AG09319 (cell line): ENCODE data around the gene CHRNB1.

ENCODE experiments used
- DNase-seq: peaks from one replicate; pipeline ENCODE4 v3.0.0-alpha.2; 2010; ENCODE audit warnings: low read depth; ENCODE audit errors: extremely low read depth
- CTCF ChIP-seq: IDR thresholded peaks from 2 replicates; pipeline ENCODE4 v1.5.1; 2011; ENCODE audit warnings: low read depth, mild to moderate bottlenecking, inconsistent platforms, low read length, moderate library complexity

Gene CHRNB1

GRCh38 chr17:7445619-7445968, 733 bp downstream of the CHRNB1 start:
- DNase-seq = no peak
- TF ChIP-seq CTCF = no peak

GRCh38 chr17:7448461-7448860, 3.6 kb downstream of the CHRNB1 start:
- no peak for TF ChIP-seq CTCF
- no peak for DNase-seq

- DNase-seq = no peak
- no peak for TF ChIP-seq CTCF
Measured at GRCh38 chr17:7459961-7460545, 15.2 kb downstream of the CHRNB1 start.

- TF ChIP-seq CTCF = no peak
- DNase-seq = no peak
Measured at GRCh38 chr17:7460850-7461660, 16.2 kb downstream of the CHRNB1 start.

- DNase-seq = no peak
- TF ChIP-seq CTCF = no peak
Measured at GRCh38 chr17:7462474-7463371, 17.9 kb downstream of the CHRNB1 start.

GRCh38 chr17:7463372-7463846, 18.5 kb downstream of the CHRNB1 start:
- DNase-seq = no peak
- TF ChIP-seq CTCF = no peak
